ENCODE results near the gene FBXL3.

Gene FBXL3

DNA sequence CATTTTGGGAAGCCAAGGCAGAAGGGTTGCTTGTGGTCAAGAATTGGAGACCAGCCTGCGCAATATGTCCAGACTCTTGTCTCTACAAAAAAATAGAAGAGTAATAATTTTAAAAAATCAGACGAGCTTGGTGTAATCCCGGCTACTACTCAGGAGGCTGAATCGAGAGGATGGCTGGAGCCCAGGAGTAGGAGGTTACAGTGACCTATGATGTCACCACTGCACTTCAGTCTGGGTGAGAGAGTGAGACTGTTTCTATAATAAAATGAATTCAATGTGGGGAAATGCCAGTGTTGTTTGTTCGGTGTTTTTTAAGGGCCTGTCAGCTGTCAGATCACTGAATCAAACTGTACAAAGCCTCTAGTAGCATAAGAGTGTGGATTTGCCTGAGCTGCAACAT is 1.2 kb upstream of the FBXL3 start:
- TF ChIP-seq, protein P1, sequence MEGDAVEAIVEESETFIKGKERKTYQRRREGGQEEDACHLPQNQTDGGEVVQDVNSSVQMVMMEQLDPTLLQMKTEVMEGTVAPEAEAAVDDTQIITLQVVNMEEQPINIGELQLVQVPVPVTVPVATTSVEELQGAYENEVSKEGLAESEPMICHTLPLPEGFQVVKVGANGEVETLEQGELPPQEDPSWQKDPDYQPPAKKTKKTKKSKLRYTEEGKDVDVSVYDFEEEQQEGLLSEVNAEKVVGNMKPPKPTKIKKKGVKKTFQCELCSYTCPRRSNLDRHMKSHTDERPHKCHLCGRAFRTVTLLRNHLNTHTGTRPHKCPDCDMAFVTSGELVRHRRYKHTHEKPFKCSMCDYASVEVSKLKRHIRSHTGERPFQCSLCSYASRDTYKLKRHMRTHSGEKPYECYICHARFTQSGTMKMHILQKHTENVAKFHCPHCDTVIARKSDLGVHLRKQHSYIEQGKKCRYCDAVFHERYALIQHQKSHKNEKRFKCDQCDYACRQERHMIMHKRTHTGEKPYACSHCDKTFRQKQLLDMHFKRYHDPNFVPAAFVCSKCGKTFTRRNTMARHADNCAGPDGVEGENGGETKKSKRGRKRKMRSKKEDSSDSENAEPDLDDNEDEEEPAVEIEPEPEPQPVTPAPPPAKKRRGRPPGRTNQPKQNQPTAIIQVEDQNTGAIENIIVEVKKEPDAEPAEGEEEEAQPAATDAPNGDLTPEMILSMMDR (IDR thresholded peaks at IDR 0.05; ENCODE audit: low read depth, low read length), result no peak
- H3K4me3 ChIP-seq (ENCODE audit: low read depth, low read length), result peak overlapping the region; percentile 86

DNA sequence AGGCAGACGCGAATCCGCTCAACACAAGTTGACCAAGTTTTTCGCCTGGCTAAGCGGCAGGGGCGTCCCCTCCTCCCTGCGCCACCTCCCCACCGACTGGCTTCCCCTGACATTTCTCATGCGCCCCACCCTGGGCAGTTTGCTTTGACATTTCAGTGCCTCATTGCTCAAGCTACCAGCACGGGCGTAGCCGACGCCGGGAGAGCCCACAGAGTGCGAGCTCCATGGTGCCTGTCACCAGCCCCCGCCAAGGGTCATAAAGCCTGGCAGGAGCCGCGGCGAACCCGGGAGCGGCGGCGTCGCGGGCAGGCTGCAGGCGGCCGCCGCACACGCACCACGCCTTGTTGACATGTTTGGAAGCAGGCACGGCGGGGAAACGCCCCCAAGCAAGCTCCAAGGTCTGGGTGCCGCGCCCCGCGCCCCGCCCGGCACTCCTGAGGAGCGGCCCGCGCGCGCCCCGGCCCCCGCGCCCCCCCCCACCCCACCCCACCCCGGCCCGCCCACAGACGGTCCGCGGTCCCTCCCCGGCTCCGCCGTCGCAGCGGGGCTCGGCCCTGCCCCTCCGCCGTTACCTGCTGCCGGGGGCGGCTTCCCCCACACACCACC is 601 bp downstream of the FBXL3 start:
- TF ChIP-seq, protein P1 (IDR thresholded peaks at IDR 0.05; ENCODE audit: low read depth, low read length), result no peak
- peak overlapping the region; percentile 86 for H3K4me3 ChIP-seq (ENCODE audit: low read depth, low read length)

DNA sequence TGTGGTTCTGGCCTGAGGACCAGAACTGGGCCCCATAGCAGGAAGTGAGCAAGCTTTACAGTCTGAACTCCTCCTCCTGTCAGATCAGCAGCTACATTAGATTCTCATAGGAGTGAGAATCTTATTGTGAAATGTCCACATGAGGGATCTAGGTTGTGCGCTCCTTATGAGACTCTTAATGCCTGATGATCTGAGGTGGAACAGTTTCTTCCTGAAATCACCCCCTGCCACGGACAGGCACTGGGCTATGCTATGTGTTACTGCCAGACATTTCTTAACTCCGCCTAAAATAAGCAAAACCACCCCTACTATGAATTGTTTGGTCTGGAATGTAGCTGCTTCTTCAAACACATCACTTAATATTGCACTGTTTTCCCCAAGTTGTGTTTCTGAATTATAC is 4.6 kb downstream of the FBXL3 start:
- TF ChIP-seq, protein P1 (IDR thresholded peaks at IDR 0.05; ENCODE audit: low read depth, low read length), result no peak
- no peak overlapping the region for H3K4me3 ChIP-seq (ENCODE audit: low read depth, low read length)

DNA sequence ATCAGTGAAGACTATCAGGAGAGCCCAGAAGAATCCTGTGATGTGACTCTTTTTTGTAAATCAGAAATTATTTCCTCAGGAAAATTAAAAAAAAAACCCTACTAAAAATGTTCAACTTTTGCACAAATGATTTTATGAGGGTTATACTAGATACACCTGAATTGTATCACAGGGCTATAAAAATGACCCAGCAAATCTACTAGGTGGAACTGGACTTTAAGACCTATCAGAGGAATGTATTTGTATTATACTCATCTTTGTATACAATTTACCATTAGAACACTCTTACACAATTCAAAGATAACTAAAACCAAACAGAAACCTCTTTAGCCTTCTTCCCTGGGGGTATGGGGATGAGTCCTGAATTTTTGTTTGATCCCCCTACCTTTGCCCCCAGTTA is 7.2 kb downstream of the FBXL3 start:
- no peak overlapping the region for H3K4me3 ChIP-seq (ENCODE audit: low read depth, low read length)
- TF ChIP-seq, protein P1 (IDR thresholded peaks at IDR 0.05; ENCODE audit: low read depth, low read length), result no peak

DNA sequence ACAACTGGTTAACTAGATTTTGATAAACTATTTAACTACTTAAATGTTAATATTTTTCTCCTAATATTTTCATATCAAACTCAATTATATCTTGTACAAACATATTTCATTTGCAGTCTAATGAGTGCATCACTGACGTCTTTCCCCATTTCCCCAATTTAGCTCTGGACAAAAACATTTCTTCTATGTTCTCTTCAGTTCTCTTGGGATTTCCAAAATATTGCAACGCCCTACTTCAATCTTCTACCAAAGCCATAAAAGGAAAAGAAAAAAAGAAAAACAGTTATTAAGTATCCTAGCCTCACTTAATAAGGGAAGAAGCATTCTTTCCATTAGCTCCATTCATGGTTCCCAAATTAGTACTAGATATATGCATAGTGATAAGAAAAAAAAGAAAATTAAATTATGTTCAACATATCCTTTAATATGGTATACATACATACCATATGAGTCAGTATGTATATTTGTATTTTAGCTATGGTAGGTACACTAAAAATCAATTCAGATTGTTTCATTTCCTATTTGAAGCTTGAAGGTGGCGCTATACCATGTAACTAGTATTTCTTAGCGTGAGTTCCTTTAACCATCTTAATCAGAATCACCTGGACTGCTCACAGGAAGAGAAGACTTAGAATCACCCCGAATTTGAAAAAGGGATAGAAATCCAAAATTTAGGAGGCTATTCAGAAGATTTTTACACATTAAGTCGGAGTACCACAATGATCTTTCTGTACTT is 9.9 kb downstream of the FBXL3 start:
- TF ChIP-seq, protein P1 (IDR thresholded peaks at IDR 0.05; ENCODE audit: low read depth, low read length), result no peak
- H3K4me3 ChIP-seq (ENCODE audit: low read depth, low read length), result no peak overlapping the region

DNA sequence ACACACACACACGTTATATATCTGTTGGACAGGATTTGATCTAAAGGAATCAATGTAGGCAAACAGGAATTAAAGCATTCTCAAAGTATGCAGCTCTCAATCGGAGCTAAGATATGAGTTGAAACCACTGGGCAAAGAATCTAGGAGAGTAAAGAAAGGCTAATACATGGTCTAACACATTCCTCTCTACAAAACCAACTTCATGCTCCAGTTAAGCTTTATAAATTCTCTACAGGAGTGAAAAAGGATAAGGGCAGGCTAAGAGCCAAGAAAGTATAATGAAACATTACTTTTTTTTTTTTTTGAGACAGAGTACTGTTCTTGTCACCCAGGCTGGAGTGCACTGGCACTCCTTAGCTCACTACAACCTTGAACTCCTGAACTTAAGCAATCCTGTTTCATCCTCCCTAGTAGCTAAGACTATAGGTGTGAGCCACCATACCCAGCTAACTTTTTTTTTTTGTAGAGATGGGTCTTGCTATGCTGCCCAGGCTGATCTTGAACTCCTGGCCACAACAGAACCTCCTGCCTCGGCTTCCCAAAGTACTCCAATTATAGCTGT is 10.6 kb downstream of the FBXL3 start:
- TF ChIP-seq, protein P1 (IDR thresholded peaks at IDR 0.05; ENCODE audit: low read depth, low read length), result no peak
- H3K4me3 ChIP-seq (ENCODE audit: low read depth, low read length), result no peak overlapping the region
